Suppressor macrophage treated with lipopolysaccharide for 4 hours (primary cell): ENCODE data around the gene RAD18.

Experiments
- DNase-seq: peaks from one replicate; pipeline ENCODE4 v3.0.0-alpha.2; 2020

Gene RAD18

DNA sequence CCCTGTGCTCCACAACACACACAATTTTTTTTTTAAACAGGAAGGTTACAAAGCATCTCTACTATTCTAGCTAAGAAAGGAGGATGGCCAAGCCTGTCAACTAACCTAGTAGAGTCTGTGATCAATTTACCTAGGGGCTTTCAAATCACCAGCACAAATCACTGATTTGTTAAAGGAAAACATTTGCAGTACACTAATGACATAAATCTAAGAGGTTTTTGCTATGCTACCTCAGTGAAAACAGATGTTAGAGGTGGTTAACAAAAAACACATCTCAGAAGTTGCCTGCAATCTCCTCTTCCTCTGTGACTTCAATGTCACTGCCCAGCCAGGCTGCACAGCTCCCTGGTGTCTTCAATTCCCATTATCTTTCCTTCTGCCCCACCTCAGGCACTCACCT is 72.0 kb downstream of the RAD18 start:
- no peak for DNase-seq

DNA sequence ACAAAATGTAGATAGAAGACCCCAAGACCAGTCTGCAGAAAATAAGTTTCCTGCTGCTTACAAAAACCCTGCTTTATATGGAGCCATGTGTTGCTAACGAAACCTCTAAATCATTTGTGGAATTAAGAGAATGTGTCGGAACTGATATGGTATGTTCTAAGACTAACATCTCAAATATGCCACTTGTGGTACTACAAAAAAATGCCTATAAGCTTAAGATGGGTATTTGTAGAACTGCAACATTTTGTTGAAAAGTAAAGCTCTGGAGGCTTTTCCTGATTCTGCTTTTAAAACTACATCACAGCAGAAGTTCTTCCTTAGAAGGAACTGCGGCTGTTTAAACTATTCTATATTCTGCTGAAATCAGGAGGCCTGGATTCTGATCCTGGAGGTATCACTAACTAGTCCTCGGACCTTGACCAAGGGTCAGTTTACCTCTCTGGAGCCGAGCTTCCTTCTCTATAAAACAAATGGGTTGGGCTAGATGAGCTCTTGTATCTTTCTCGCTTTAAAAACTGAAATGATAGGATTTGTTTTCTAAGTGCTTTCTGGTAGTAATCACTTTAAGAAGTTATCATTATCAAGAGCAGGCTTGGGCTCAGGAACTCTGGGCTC is 74.9 kb downstream of the RAD18 start:
- no peak for DNase-seq

- DNase-seq: no peak
Measured at GRCh38 chr3:8887435-8888300, 75.6 kb downstream of the RAD18 start.

DNA sequence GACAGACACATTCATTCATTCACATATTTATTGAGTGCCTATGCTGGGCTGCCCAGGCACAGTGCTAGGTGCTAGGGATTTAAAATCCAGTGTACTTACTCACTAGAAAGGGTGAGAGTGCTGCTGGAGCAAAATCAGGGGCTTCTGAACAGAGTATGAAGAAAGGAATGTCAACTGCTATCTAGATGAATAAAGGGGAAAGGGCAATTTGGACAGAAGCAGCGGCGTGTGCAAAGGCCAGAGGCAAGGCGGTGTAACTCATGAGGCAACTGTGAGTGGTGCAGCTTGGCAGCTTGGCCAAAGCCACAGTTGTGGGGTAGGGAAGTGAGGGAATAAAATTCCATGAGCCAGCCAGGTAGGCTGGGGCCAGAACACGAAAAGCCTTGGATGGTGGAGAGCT is 76.7 kb downstream of the RAD18 start:
- no peak for DNase-seq

- no peak for DNase-seq
Measured at GRCh38 chr3:8885536-8886316, 77.5 kb downstream of the RAD18 start.

- DNase-seq: no peak
Measured at GRCh38 chr3:8884630-8885290, 78.5 kb downstream of the RAD18 start.

DNA sequence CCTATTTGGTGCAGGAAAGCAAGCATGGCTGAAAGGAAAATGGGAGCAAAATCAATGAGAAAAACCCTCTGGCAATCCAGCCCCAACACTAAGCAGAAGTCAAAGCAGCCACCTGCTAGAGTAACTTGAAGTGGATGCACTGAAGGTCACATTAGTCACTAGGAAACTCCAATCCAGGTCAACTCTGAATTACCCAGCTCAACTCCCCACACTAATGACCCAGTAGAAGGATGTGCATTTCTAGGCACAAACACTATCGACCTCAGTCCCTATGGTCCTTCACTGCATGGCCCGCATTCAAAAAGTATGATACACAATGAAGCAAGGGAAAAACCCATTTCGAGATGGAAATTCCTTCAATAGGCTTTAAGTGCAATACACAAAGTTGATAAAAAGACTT is 80.6 kb downstream of the RAD18 start:
- DNase-seq: no peak

DNA sequence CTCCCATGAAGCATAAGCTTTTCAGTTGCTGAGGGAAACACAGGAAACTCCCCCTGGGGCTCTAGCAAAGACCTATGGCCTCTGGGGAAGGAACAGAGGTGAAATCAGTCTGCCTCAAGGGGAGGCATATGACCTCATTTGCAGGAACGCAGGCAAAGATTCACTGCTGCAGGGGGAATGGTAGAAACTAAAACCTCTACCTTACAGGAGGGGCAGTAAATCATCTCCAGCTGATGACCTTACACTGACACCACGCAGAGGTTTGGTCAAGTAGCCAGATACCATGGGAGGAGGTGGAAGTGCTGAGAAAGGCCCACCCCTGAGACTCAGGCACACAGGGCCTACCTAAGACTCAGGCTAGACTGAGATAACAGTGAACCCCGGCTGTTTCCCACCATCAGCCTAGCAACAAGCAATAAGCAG is 81.1 kb downstream of the RAD18 start:
- no peak for DNase-seq

DNA sequence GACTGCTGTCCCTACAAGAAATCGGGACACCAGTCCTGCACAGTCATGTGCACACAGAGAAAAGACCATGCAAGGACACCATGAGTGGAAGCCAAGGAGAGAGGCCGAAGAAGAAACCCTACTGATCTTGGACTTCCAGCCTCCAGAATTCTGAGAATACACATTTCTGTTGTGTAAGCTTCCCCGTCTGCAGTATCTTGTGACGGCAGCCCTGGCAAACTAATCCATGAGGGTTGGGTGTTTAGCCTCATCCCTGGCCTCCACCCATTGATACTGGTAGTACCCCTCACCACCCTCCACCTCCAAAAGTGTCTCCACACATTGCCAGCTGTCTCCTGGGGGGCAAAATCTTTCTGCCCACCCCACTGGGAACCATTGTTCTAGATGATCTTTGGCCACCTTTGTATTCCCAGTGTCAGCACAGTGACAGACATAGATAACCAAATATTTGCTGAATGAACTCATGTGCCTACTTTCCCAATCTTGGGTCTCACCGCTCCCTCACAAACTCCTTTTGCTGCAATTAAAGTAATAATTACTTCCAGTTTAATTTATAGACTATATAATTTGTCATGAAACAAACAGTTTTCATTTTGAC is 83.8 kb downstream of the RAD18 start:
- DNase-seq: no peak

GRCh38 chr3:8875836-8876235 is 87.4 kb downstream of the RAD18 start:
- no peak for DNase-seq

GRCh38 chr3:8873740-8874139 is 89.5 kb downstream of the RAD18 start:
- DNase-seq: no peak

GRCh38 chr3:8872261-8872660 is 91.0 kb downstream of the RAD18 start:
- DNase-seq: no peak

- DNase-seq: no peak
Measured at GRCh38 chr3:8871306-8871705, 92.0 kb downstream of the RAD18 start.

- DNase-seq: no peak
Measured at GRCh38 chr3:8870134-8870533, 93.1 kb downstream of the RAD18 start.

DNA sequence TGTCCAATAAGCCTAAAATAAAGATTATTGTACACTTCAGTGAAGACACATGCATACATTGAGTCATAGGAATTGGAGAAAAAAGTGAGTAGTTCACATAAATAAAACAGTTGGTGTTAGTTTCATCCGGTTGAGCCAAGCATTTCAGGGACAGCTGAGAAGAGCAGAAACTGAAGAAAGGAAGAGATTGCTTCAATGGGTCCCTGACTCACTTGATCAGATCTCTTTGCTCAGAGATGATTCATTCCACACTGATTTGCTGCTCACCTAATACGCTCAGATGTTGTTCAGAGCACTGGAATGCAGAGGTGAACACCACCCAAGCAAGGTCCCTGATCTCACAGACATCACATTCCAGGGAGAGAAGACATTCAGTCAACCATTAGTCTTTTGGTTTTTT is 93.7 kb downstream of the RAD18 start:
- peak; percentile 13 for DNase-seq

DNA sequence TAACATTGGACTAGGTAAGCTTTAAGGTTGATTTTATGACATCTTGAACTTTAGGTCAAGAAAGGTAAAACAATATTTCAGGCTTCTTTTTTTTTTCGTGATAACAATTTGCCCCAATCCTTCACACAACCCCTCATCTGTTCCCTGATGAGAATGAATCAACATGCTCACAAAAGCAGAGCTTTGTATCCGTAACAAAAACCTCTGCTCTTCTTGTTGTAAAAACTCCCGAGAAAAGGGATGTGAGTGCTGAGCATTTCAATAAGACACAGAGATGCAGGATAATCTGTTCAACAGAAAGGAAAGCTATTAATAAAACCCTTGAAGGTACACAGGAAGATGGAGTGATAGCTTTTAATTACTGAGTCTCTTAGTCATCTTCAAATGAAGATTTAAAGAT is 94.3 kb downstream of the RAD18 start:
- DNase-seq: no peak

DNA sequence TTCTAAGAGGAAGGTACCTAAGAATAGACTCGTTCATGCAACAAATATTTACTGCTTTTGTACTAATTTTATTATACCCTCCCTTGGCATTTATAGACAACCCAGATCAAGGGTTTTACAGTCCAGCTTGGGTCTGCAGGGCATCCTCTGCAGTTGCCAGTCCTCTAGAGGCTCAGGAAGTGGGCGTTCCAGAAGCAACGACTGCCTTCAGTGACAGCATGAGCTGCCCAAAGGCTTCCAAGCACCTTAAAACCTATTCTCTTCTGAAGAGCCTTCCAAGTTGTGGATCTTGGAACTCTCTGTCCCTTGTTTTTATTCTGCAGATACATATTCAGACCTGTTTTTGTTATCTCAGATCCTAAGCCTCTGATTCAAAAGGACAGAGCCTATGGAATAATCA is 95.6 kb downstream of the RAD18 start:
- no peak for DNase-seq

- DNase-seq: no peak
Measured at GRCh38 chr3:8865697-8866096, 97.6 kb downstream of the RAD18 start.

- DNase-seq: peak; percentile 93
Measured at GRCh38 chr3:8864402-8865350, 98.6 kb downstream of the RAD18 start.

GRCh38 chr3:8863891-8864290 is 99.4 kb downstream of the RAD18 start:
- DNase-seq: no peak

DNA sequence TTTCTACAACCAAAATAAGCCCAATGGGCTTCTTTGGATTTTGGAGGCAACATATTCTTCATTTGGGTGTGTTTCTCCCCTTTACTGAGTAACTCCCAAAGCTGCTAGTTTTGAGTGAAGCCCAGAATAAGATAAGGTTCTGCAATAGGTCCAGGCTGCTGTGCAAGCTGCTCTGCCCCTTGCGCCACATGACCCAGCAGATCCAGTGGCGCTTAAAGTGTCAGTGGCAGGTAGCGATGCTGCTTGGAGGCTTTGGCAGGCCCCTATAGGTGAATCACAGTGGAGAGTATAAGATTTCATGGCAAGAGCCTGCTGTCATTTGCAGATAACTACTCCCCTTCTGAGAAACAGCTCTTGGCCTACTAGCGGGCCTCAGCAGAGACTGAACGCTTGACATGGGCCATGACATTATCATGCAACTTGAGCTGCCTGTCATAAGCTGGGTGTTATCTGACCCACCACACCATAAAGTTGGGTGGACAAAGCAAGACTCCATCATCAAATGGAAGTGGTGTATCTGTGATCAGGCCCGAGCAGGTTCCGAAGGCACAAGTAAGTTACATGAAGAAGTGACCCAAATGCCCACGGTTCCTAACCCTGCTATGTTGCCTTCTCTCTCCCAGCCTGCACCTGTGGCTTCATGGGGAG is 105.4 kb downstream of the RAD18 start:
- no peak for DNase-seq
